GM12878 (cell line): ENCODE data around the gene DSEL. TPM values are rescaled to one million over a fixed set of nuclear protein-coding genes. Genes with fewer than 3 reads are reported as not detected.

ENCODE experiments used
- ATAC-seq: fragments of 200-7000 bp; cut with Tn5 transposase; 3 replicates; pipeline ENCODE4 v1.9.1; 2020; ENCODE audit warnings: mild to moderate bottlenecking, moderate library complexity
- BruUV-seq: library from RNA; stranded (reverse); fragments of 400-500 nt; replicated peaks from 2 replicates; lab custom pipeline; 2021; lab: Mats Ljungman, UMichigan
- CTCF ChIA-PET: fragments of 300-600 bp; sonication (Branson Sonifier 250); formaldehyde crosslinking; extraction: SDS; loops from one replicate; lab custom pipeline; 2021; ENCODE audit warnings: inconsistent platforms; lab: Yijun Ruan, JAX
- POLR2A ChIA-PET: fragments of 350-600 bp; formaldehyde crosslinking; extraction: SDS; loops from one replicate; lab custom pipeline; 2021; ENCODE audit warnings: inconsistent platforms; lab: Charles Lee
- RAD21 ChIA-PET: fragments of 300-600 bp; sonication (Branson Sonifier 250); formaldehyde crosslinking; loops from one replicate; lab custom pipeline; 2023; ENCODE audit warnings: antibody characterized with exemption; ENCODE audit not compliant: unreplicated experiment; lab: Charles Lee
- SMC1A ChIA-PET: fragments of 300-600 bp; sonication (Branson Sonifier 250); formaldehyde crosslinking; loops from one replicate; lab custom pipeline; 2023; ENCODE audit not compliant: unreplicated experiment, uncharacterized antibody; lab: Charles Lee
- DNase-seq: peaks from one replicate; pipeline ENCODE4 v3.0.0-alpha.2; 2011; ENCODE audit warnings: low read depth, low spot score
- FAIRE-seq: peaks from 3 replicates; lab custom pipeline; 2011; peaks lifted over from hg19 to GRCh38; lab: Jason Lieb, UNC
- H2AFZ ChIP-seq: 2 replicates; pipeline ENCODE4 v1.6.0; 2011; ENCODE audit warnings: low read depth, low read length, control low read depth; ENCODE audit not compliant: control insufficient read depth
- H3K27ac ChIP-seq: 2 replicates; pipeline ENCODE4 v1.5.1; 2011; ENCODE audit warnings: control low read depth; ENCODE audit not compliant: control insufficient read depth, insufficient read depth
- H3K27me3 ChIP-seq, 2 experiments: replicated peaks in 1 of 2; 2 replicates each; pipeline versions ENCODE4 v1.6.0 to v1.6.1; 2011; ENCODE audit warnings: low read length in 1 of 2; ENCODE audit not compliant: control insufficient read depth in 2 of 2, insufficient read depth in 2 of 2
- H3K36me3 ChIP-seq, 2 experiments: 2 replicates each; pipeline ENCODE4 v1.5.1; 2011; ENCODE audit warnings: low read length in 1 of 2; ENCODE audit not compliant: control insufficient read depth in 2 of 2, insufficient read depth in 2 of 2
- H3K4me1 ChIP-seq: 2 replicates; pipeline ENCODE4 v1.6.1; 2011; ENCODE audit warnings: mild to moderate bottlenecking, low read length, moderate library complexity, mixed read lengths; ENCODE audit not compliant: control insufficient read depth, insufficient read depth
- H3K4me2 ChIP-seq: 2 replicates; pipeline ENCODE4 v1.6.0; 2011; ENCODE audit warnings: control low read depth; ENCODE audit not compliant: control insufficient read depth, insufficient read depth
- H3K4me3 ChIP-seq: fragments of 200-600 bp; sonication (generic); 2 replicates; pipeline ENCODE4 v1.5.1; 2016
- H3K79me2 ChIP-seq: 2 replicates; pipeline ENCODE4 v1.6.0; 2011; ENCODE audit warnings: low read length; ENCODE audit not compliant: control insufficient read depth, insufficient read depth
- H3K9ac ChIP-seq: 2 replicates; pipeline ENCODE4 v1.8.0; 2011; ENCODE audit warnings: low read length, control low read depth, mixed read lengths; ENCODE audit not compliant: control insufficient read depth, insufficient read depth
- H3K9me3 ChIP-seq: replicated peaks from 3 replicates; pipeline ENCODE4 v1.5.1; 2011; ENCODE audit warnings: mild to moderate bottlenecking, low read length; ENCODE audit not compliant: control insufficient read depth, insufficient read depth
- H4K20me1 ChIP-seq: 2 replicates; pipeline ENCODE4 v1.6.0; 2011; ENCODE audit not compliant: control insufficient read depth, insufficient read depth
- EED ChIP-seq: sonication (generic); IDR thresholded peaks from 2 replicates; pipeline ENCODE4 v1.6.1; 2016; ENCODE audit warnings: antibody characterized with exemption, low read depth
- MTA2 ChIP-seq: fragments of 450-650 bp; IDR thresholded peaks from 2 replicates; pipeline ENCODE4 v1.6.1; 2016; ENCODE audit warnings: low read depth, mild to moderate bottlenecking, moderate library complexity
- MYB ChIP-seq: fragments of 150-350 bp; IDR thresholded peaks from 2 replicates; pipeline ENCODE4 v1.6.1; 2014; ENCODE audit warnings: mild to moderate bottlenecking, low read depth, low read length, borderline replicate concordance
- NR2F1 ChIP-seq: fragments of 450-650 bp; conservative IDR thresholded peaks from 2 replicates; pipeline ENCODE4 v1.6.1; 2017; ENCODE audit warnings: mild to moderate bottlenecking
- POLR2AphosphoS5 ChIP-seq: IDR thresholded peaks from 2 replicates; pipeline ENCODE4 v1.6.1; 2011; ENCODE audit warnings: mild to moderate bottlenecking, low read length, inconsistent platforms
- RAD51 ChIP-seq: fragments of 450-650 bp; IDR thresholded peaks from 2 replicates; pipeline ENCODE4 v1.6.1; 2016; ENCODE audit warnings: moderate library complexity, mild to moderate bottlenecking, inconsistent platforms
- SMARCA5 ChIP-seq: fragments of 450-650 bp; IDR thresholded peaks from 2 replicates; pipeline ENCODE4 v1.6.1; 2017; ENCODE audit warnings: mild to moderate bottlenecking
- ZNF207 ChIP-seq: fragments of 450-650 bp; IDR thresholded peaks from 2 replicates; pipeline ENCODE4 v1.6.1; 2014; ENCODE audit warnings: antibody characterized with exemption, mild to moderate bottlenecking, borderline replicate concordance
- WGBS: methylation state at CpG from one replicate; pipeline ENCODE4 v1.1.6; 2016; ENCODE audit warnings: low lambda C conversion rate; ENCODE audit not compliant: insufficient replicate concordance, insufficient coverage; ENCODE audit errors: missing lambda C conversion rate; 5-methylcytosine and 5-hydroxymethylcytosine counted together
- in situ Hi-C: fragments of 300-500 bp; cut with MboI; formaldehyde crosslinking; loops from 9 replicates; pipeline ENCODE4 v1.14.3; 2018; ENCODE audit warnings: mixed read lengths
- intact Hi-C: fragments of 100-400 bp; cut with micrococcal nuclease; formaldehyde crosslinking; loops from one replicate; pipeline ENCODE4 v1.14.2; 2022; ENCODE audit not compliant: unreplicated experiment
- polyA plus RNA-seq, 11 experiments: library from polyadenylated mRNA; depleted of rRNA in 4 of 11; unstranded in 6 of 11; stranded (reverse) in 5 of 11; fragments of >200 nt; fragmentation: Nextera tagmentation in 4 of 11; fragmentation: Illumina TruSeq in 1 of 11; extraction: Ambion mirVana in 4 of 11; extraction: Trizol in 1 of 11; gene quantifications; 1 replicate in 1 of 11; 2 replicates in 10 of 11; pipeline versions ENCODE4 v1.2.1 to v1.2.3, GENCODE V29; 2011 to 2016; ENCODE audit warnings: inconsistent platforms in 2 of 11, missing spikeins in 2 of 11, low read depth in 1 of 11
- total RNA-seq, 4 experiments: library from RNA; depleted of rRNA in 3 of 4; stranded (reverse); fragments of >200 nt in 3 of 4; fragmentation: Illumina TruSeq in 1 of 4; extraction: Trizol in 1 of 4; gene quantifications; 2 replicates each; pipeline versions ENCODE4 v1.2.1 to v1.2.3, GENCODE V29; 2013 to 2021
- TF ChIP-seq, protein P1 (sequence below): IDR thresholded peaks from 2 replicates; pipeline ENCODE4 v1.6.1; 2012; ENCODE audit warnings: low read depth, low read length, improper control_type of control experiment
- TF ChIP-seq, protein P2 (sequence below): fragments of 450-650 bp; IDR thresholded peaks from 2 replicates; pipeline ENCODE4 v1.6.1; 2017; ENCODE audit warnings: mild to moderate bottlenecking, moderate library complexity
- TF ChIP-seq, protein P3 (sequence below): fragments of 450-650 bp; IDR thresholded peaks from 2 replicates; pipeline ENCODE4 v1.6.1; 2017; ENCODE audit warnings: mild to moderate bottlenecking, low read depth, inconsistent platforms; ENCODE audit not compliant: poor library complexity, severe bottlenecking

The DSEL gene
- total and polyA plus RNA-seq, 10 of the 15 experiments (the other 5 are each of a cell fraction or from before 2014, with no cell fraction given), result 0.03 TPM; not detected in 9

DNA sequence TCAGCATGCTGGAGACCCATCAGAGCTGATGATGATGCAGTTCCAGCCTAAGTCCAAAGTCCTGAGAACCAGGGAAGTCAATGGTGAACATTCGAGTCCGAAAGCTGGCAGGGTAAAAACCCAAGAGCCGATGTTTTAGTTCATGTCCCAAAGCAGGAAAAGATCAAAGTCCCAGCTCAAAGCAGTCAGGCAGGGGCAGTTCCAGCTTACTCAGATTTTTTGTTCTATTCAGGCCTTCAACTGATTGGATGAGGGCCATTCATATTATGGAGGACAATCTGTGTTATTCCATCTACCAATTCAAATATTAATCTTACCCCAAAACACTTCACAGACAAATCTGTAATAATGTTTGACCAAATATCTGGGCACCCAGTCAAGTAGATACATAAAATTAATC is 38.3 kb downstream of the DSEL start:
- Histone ChIP-seq H4K20me1 (no peaks in the 10 kb centered on the region), H3K36me3 (no peaks in the 10 kb centered on the region), H3K4me3 (no peak overlapping the region), H3K27ac (no peak overlapping the region), H3K9me3 (no peaks in the 10 kb centered on the region), H3K4me2 (no peak overlapping the region), H3K4me1 (no peaks in the 10 kb centered on the region), H3K27me3 (no peaks in the 10 kb centered on the region), H3K79me2 (no peaks in the 10 kb centered on the region), H2AFZ (no peak overlapping the region), H3K9ac (no peak overlapping the region)
- POLR2A ChIA-PET, result no interaction called here
- SMC1A ChIA-PET, result interaction anchor here (1.2 kb wide), 1 partner anchor 13 kb away, joined by 3 read pairs; no protein-coding TSS in a partner anchor
- in situ Hi-C loops (no loop called here), intact Hi-C loops (no loop called here)
- DNase-seq (no peak), FAIRE-seq (no peak), ATAC-seq (no peak)
- CTCF ChIA-PET, result no interaction called here
- 33% methylated on average over 3 of the region's 3 CpGs for WGBS
- RAD21 ChIA-PET, result no interaction called here
- BruUV-seq, result no TSS peak
- TF ChIP-seq MTA2 (no peak), EED (no peak), POLR2AphosphoS5 (no peak), ZNF207 (no peak), MYB (no peak), RAD51 (no peak), SMARCA5 (no peak), NR2F1 (no peak)
- TF ChIP-seq, protein P1, sequence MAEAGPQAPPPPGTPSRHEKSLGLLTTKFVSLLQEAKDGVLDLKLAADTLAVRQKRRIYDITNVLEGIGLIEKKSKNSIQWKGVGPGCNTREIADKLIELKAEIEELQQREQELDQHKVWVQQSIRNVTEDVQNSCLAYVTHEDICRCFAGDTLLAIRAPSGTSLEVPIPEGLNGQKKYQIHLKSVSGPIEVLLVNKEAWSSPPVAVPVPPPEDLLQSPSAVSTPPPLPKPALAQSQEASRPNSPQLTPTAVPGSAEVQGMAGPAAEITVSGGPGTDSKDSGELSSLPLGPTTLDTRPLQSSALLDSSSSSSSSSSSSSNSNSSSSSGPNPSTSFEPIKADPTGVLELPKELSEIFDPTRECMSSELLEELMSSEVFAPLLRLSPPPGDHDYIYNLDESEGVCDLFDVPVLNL, result no peak
- TF ChIP-seq, protein P2, sequence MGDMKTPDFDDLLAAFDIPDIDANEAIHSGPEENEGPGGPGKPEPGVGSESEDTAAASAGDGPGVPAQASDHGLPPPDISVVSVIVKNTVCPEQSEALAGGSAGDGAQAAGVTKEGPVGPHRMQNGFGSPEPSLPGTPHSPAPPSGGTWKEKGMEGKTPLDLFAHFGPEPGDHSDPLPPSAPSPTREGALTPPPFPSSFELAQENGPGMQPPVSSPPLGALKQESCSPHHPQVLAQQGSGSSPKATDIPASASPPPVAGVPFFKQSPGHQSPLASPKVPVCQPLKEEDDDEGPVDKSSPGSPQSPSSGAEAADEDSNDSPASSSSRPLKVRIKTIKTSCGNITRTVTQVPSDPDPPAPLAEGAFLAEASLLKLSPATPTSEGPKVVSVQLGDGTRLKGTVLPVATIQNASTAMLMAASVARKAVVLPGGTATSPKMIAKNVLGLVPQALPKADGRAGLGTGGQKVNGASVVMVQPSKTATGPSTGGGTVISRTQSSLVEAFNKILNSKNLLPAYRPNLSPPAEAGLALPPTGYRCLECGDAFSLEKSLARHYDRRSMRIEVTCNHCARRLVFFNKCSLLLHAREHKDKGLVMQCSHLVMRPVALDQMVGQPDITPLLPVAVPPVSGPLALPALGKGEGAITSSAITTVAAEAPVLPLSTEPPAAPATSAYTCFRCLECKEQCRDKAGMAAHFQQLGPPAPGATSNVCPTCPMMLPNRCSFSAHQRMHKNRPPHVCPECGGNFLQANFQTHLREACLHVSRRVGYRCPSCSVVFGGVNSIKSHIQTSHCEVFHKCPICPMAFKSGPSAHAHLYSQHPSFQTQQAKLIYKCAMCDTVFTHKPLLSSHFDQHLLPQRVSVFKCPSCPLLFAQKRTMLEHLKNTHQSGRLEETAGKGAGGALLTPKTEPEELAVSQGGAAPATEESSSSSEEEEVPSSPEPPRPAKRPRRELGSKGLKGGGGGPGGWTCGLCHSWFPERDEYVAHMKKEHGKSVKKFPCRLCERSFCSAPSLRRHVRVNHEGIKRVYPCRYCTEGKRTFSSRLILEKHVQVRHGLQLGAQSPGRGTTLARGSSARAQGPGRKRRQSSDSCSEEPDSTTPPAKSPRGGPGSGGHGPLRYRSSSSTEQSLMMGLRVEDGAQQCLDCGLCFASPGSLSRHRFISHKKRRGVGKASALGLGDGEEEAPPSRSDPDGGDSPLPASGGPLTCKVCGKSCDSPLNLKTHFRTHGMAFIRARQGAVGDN, result no peak
- TF ChIP-seq, protein P3, sequence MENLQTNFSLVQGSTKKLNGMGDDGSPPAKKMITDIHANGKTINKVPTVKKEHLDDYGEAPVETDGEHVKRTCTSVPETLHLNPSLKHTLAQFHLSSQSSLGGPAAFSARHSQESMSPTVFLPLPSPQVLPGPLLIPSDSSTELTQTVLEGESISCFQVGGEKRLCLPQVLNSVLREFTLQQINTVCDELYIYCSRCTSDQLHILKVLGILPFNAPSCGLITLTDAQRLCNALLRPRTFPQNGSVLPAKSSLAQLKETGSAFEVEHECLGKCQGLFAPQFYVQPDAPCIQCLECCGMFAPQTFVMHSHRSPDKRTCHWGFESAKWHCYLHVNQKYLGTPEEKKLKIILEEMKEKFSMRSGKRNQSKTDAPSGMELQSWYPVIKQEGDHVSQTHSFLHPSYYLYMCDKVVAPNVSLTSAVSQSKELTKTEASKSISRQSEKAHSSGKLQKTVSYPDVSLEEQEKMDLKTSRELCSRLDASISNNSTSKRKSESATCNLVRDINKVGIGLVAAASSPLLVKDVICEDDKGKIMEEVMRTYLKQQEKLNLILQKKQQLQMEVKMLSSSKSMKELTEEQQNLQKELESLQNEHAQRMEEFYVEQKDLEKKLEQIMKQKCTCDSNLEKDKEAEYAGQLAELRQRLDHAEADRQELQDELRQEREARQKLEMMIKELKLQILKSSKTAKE, result no peak
- TF ChIP-seq, all 136 proteins: peak for 0
